MM.1S (cell line): ENCODE data around the gene KCNC1.

Source experiments
- DNase-seq: peaks from one replicate; pipeline ENCODE4 v3.0.0-alpha.2; 2015
- H2AFZ ChIP-seq: fragments of 300-600 bp; sonication (generic); 2 replicates; pipeline ENCODE4 v1.6.0; 2016; ENCODE audit warnings: antibody characterized with exemption, low read length
- H3F3A ChIP-seq: fragments of 300-600 bp; sonication (generic); 2 replicates; pipeline ENCODE4 v1.6.1; 2016; ENCODE audit warnings: mild to moderate bottlenecking, antibody characterized with exemption, low read length, moderate library complexity, mixed read lengths; ENCODE audit not compliant: insufficient read depth
- H3K27ac ChIP-seq: fragments of 300-600 bp; sonication (generic); 2 replicates; pipeline ENCODE4 v1.5.1; 2016; ENCODE audit warnings: mild to moderate bottlenecking, low read length
- H3K27me3 ChIP-seq: fragments of 300-600 bp; sonication (generic); replicated peaks from 2 replicates; pipeline ENCODE4 v1.6.0; 2016; ENCODE audit warnings: low read length; ENCODE audit not compliant: insufficient read depth
- H3K36me3 ChIP-seq: fragments of 300-600 bp; sonication (generic); replicated peaks from 2 replicates; pipeline ENCODE4 v1.6.1; 2016; ENCODE audit warnings: mild to moderate bottlenecking, low read length, mixed read lengths; ENCODE audit not compliant: insufficient read depth
- H3K4me1 ChIP-seq: fragments of 300-600 bp; sonication (generic); 2 replicates; pipeline ENCODE4 v1.6.1; 2016; ENCODE audit warnings: low read length, mixed read lengths
- H3K4me2 ChIP-seq: fragments of 300-600 bp; sonication (generic); 2 replicates; pipeline ENCODE4 v1.6.0; 2016; ENCODE audit warnings: low read depth, low read length
- H3K4me3 ChIP-seq: fragments of 300-600 bp; sonication (generic); 2 replicates; pipeline ENCODE4 v1.5.1; 2016; ENCODE audit warnings: low read length, mixed read lengths
- H3K79me2 ChIP-seq: fragments of 300-600 bp; sonication (generic); 2 replicates; pipeline ENCODE4 v1.6.1; 2016; ENCODE audit warnings: mixed run types, low read length, mixed read lengths
- H3K9ac ChIP-seq: fragments of 300-600 bp; sonication (generic); 2 replicates; pipeline ENCODE4 v1.6.1; 2016; ENCODE audit warnings: low read length, mixed read lengths
- H3K9me2 ChIP-seq: fragments of 300-600 bp; sonication (generic); replicated peaks from 2 replicates; pipeline ENCODE4 v1.6.1; 2016; ENCODE audit warnings: mild to moderate bottlenecking, low read length, mixed read lengths; ENCODE audit not compliant: insufficient read depth
- H3K9me3 ChIP-seq: fragments of 300-600 bp; sonication (generic); replicated peaks from 2 replicates; pipeline ENCODE4 v1.6.1; 2016; ENCODE audit warnings: mild to moderate bottlenecking, low read length, mixed read lengths; ENCODE audit not compliant: insufficient read depth
- H4K20me1 ChIP-seq: fragments of 300-600 bp; sonication (generic); 2 replicates; pipeline ENCODE4 v1.6.1; 2016; ENCODE audit warnings: mild to moderate bottlenecking, low read length, moderate library complexity, mixed read lengths; ENCODE audit not compliant: insufficient read depth
- CTCF ChIP-seq: fragments of 300-600 bp; sonication (generic); IDR thresholded peaks from 2 replicates; pipeline ENCODE4 v1.5.1; 2016; ENCODE audit warnings: antibody characterized with exemption, low read length, mixed read lengths
- EZH2 ChIP-seq: fragments of 300-600 bp; sonication (generic); optimal IDR thresholded peaks from 2 replicates; pipeline ENCODE3; 2017; ENCODE audit warnings: low read depth, mild to moderate bottlenecking, antibody characterized with exemption, low read length, mixed read lengths
- EZH2phosphoT487 ChIP-seq: fragments of 300-600 bp; sonication (generic); IDR thresholded peaks from 2 replicates; pipeline ENCODE4 v1.6.1; 2018; ENCODE audit warnings: antibody characterized with exemption, low read length

KCNC1 gene

GRCh38 chr11:17718510-17718962 is 16.0 kb upstream of the KCNC1 start:
- no peaks in the 10 kb centered on the region for H3K9me3 ChIP-seq
- DNase-seq: no peak
- H3K4me3 ChIP-seq: no peak overlapping the region
- no peak overlapping the region for H3K4me2 ChIP-seq
- no peaks in the 10 kb centered on the region for H3F3A ChIP-seq
- H3K9me2 ChIP-seq: no peaks in the 10 kb centered on the region
- no peak overlapping the region for H2AFZ ChIP-seq
- no peak for TF ChIP-seq CTCF
- no peak for TF ChIP-seq EZH2phosphoT487
- no peak for TF ChIP-seq EZH2
- H3K36me3 ChIP-seq: no peaks in the 10 kb centered on the region
- H3K79me2 ChIP-seq: no peaks in the 10 kb centered on the region
- no peak overlapping the region for H3K27ac ChIP-seq
- H3K9ac ChIP-seq: no peak overlapping the region
- H3K27me3 ChIP-seq: no peaks in the 10 kb centered on the region; the same call in 1 of the 2 replicates
- H3K4me1 ChIP-seq: no peaks in the 10 kb centered on the region
- no peaks in the 10 kb centered on the region for H4K20me1 ChIP-seq

GRCh38 chr11:17719028-17719937 is 15.3 kb upstream of the KCNC1 start, which contains the start of gene MYOD1:
Gene MYOD1, plus strand, starts transcription at chr11:17719571. Its CDS starts 212 bp downstream, at chr11:17719783.
- Histone ChIP-seq H3K4me3 (no peak within 1 kb of the TSS), H3K4me2 (no peak within 1 kb of the TSS), H3K27me3 (no peaks in the 10 kb centered on the region; the same call in 1 of the 2 replicates), H3K36me3 (no peaks in the 10 kb centered on the region), H3K9me2 (no peaks in the 10 kb centered on the region), H3K9ac (no peak within 1 kb of the TSS), H2AFZ (no peak within 1 kb of the TSS), H3F3A (no peaks in the 10 kb centered on the region), H3K9me3 (no peaks in the 10 kb centered on the region), H3K79me2 (no peaks in the 10 kb centered on the region), H4K20me1 (no peaks in the 10 kb centered on the region), H3K27ac (no peak within 1 kb of the TSS), H3K4me1 (no peaks in the 10 kb centered on the region)
- DNase-seq: no peak
- no peak for TF ChIP-seq EZH2
- TF ChIP-seq EZH2phosphoT487: no peak
- TF ChIP-seq CTCF: no peak

- H2AFZ ChIP-seq: no peak overlapping the region
- no peaks in the 10 kb centered on the region for H3K79me2 ChIP-seq
- no peak overlapping the region for H3K4me2 ChIP-seq
- H4K20me1 ChIP-seq: no peaks in the 10 kb centered on the region
- no peak overlapping the region for H3K9ac ChIP-seq
- no peaks in the 10 kb centered on the region for H3K9me3 ChIP-seq
- no peaks in the 10 kb centered on the region for H3K4me1 ChIP-seq
- no peak overlapping the region for H3K27ac ChIP-seq
- no peaks in the 10 kb centered on the region for H3F3A ChIP-seq
- no peaks in the 10 kb centered on the region for H3K36me3 ChIP-seq
- DNase-seq: no peak
- no peak for TF ChIP-seq CTCF
- no peak for TF ChIP-seq EZH2phosphoT487
- no peak for TF ChIP-seq EZH2
- no peak overlapping the region for H3K4me3 ChIP-seq
- no peaks in the 10 kb centered on the region for H3K9me2 ChIP-seq
- no peaks in the 10 kb centered on the region; the same call in 1 of the 2 replicates for H3K27me3 ChIP-seq
These were observed 14.4 kb upstream of the KCNC1 start for GRCh38 chr11:17719938-17720795.
